Pancreas (tissue), 10 donors: ENCODE measurements around the gene DCAKD. TPM values are rescaled to one million over a fixed set of nuclear protein-coding genes. Genes with fewer than 3 reads are reported as not detected.

Experiments
- ATAC-seq, 4 donors: fragments of 200-7000 bp; cut with Tn5 transposase; one replicate each; pipeline versions ENCODE4 v1.8.0 to v1.9.1; 2020; ENCODE audit warnings: mild to moderate bottlenecking in 4 of 4, moderate library complexity in 4 of 4
- DNase-seq, 6 donors: peaks; one replicate each; pipeline ENCODE4 v3.0.0-alpha.2; 2020
- FAIRE-seq: peaks from 2 replicates; lab custom pipeline; 2012; peaks lifted over from hg19 to GRCh38; lab: Jason Lieb, UNC
- H3K27ac ChIP-seq, 4 donors: fragments of 200-600 bp; sonication (generic); 1 replicate in 3 of 4; 2 replicates in 1 of 4; pipeline versions ENCODE4 v1.5.0 to v1.8.0; 2020
- H3K27me3 ChIP-seq, 4 donors: fragments of 200-600 bp; one replicate each; pipeline ENCODE4 v1.8.0; 2021
- H3K36me3 ChIP-seq, 3 donors: fragments of 200-600 bp; sonication (generic) in 1 of 3; one replicate each; pipeline versions ENCODE4 v1.5.0 to v1.8.0; 2020 to 2021
- H3K4me1 ChIP-seq, 3 donors: fragments of 200-600 bp; one replicate each; pipeline ENCODE4 v1.8.0; 2021
- H3K4me3 ChIP-seq, 4 donors: fragments of 200-600 bp; sonication (generic) in 2 of 4; one replicate each; pipeline versions ENCODE4 v1.5.0 to v1.8.0; 2020 to 2021
- H3K9me3 ChIP-seq, 4 donors: fragments of 200-600 bp; one replicate each; pipeline ENCODE4 v1.8.0; 2021
- CTCF ChIP-seq, 4 donors: fragments of 200-600 bp; sonication (generic) in 3 of 4; IDR thresholded peaks; one replicate each; pipeline versions ENCODE4 v1.5.0 to v1.8.0; 2021; ENCODE audit warnings: antibody characterized with exemption in 4 of 4
- WGBS, 2 donors: extraction: QIAGEN DNeasy Blood & Tissue Kit; methylation state at CpG; one replicate each; pipeline ENCODE4 v1.1.7; 2013; 5-methylcytosine and 5-hydroxymethylcytosine counted together
- intact Hi-C, 3 donors: fragments of 100-400 bp; cut with DNase I; formaldehyde crosslinking; loops; one replicate each; pipeline versions ENCODE4 v1.11.1 to v1.14.2; 2022
- polyA plus RNA-seq, 2 donors: library from polyadenylated mRNA; stranded (reverse); fragments of 200-250 nt; gene quantifications; one replicate each; pipeline ENCODE4 v1.2.3, GENCODE V29; 2013
- total RNA-seq, 6 donors: library from RNA; stranded (reverse); fragmentation: NEBNext Ultra II Directional in 4 of 6; extraction: Animal tissue kit (Norgen Biotek cat#: 25700) in 4 of 6; gene quantifications; one replicate each; pipeline versions ENCODE4 v1.2.1 to v1.2.4, GENCODE V29; 2021 to 2023
- donor health status: healthy with polysubstance abuse.
- donor health status: DM: no; HTN: no; CAD: no; lungs with moderate emphysema.
- donor health status: DM: no; HTN: no; CAD: no.
- donor health status: control.
- donor health status: control.
- donor health status: Bipolar disorder and iron deficiency.
- donor health status: DM: yes; HTN: yes; CAD: no.
- donor health status: DM: no; HTN: no; CAD: no.
- donor health status: DM: no; HTN: no; CAD: no.
- donor health status: DM: yes; HTN: yes; CAD: no.

The DCAKD gene
- total and polyA plus RNA-seq, 8 donors: 9.3 to 19.2 (median 12.1) TPM

- no peak for TF ChIP-seq CTCF (IDR thresholded peaks at IDR 0.05)
- intact Hi-C loops: no loop called here
- FAIRE-seq (no peak), DNase-seq (no peak), ATAC-seq (no peak)
- no peaks in the 10 kb centered on the region for H3K27me3 ChIP-seq
- no peaks in the 10 kb centered on the region for H3K4me1 ChIP-seq
- H3K9me3 ChIP-seq: no peaks in the 10 kb centered on the region
- no peak overlapping the region for H3K27ac ChIP-seq
- peaks cover 0 to 8% (median 0%) of the 10 kb centered on the region in 3 donors for H3K36me3 ChIP-seq
- WGBS, 2 donors: 89 to 91% methylated on average over 9 of the region's 9 CpGs
- H3K4me3 ChIP-seq: no peak overlapping the region
Measured at GRCh38 chr17:45032174-45032541, 19.3 kb downstream of the DCAKD start.

GRCh38 chr17:45031231-45032173 is 19.9 kb downstream of the DCAKD start:
- TF ChIP-seq CTCF (IDR thresholded peaks at IDR 0.05): no peak
- WGBS, 2 donors: 78 to 79% methylated on average over 14 of the region's 14 CpGs
- H3K27ac ChIP-seq: no peak overlapping the region
- ATAC-seq (peak in 1 of 4 donors; percentile 36), FAIRE-seq (no peak), DNase-seq (no peak)
- no peak overlapping the region for H3K4me3 ChIP-seq
- intact Hi-C loops: no loop called here
- peaks cover 0 to 8% (median 0%) of the 10 kb centered on the region in 3 donors for H3K36me3 ChIP-seq
- no peaks in the 10 kb centered on the region for H3K27me3 ChIP-seq
- H3K4me1 ChIP-seq: no peaks in the 10 kb centered on the region
- no peaks in the 10 kb centered on the region for H3K9me3 ChIP-seq

- DNase-seq: no peak
- 85 to 91% methylated on average over 6 of the region's 6 CpGs for WGBS, 2 donors
- intact Hi-C loops: no loop called here
- no peak overlapping the region for H3K4me3 ChIP-seq
- H3K27me3 ChIP-seq: no peaks in the 10 kb centered on the region
- TF ChIP-seq CTCF (IDR thresholded peaks at IDR 0.05): no peak
- H3K36me3 ChIP-seq: peaks cover 0 to 8% (median 0%) of the 10 kb centered on the region in 3 donors
- H3K27ac ChIP-seq: no peak overlapping the region
- FAIRE-seq: no peak
- no peaks in the 10 kb centered on the region for H3K9me3 ChIP-seq
- H3K4me1 ChIP-seq: no peaks in the 10 kb centered on the region
- ATAC-seq: no peak
Measured at GRCh38 chr17:45030733-45031132, 20.7 kb downstream of the DCAKD start.

- intact Hi-C loops: loop anchor here in 1 of 3 donors (10.0 kb wide), 1 partner anchor 105 kb away; no protein-coding TSS in a partner anchor
- no peak for DNase-seq
- Histone ChIP-seq H3K27ac (no peak overlapping the region), H3K36me3 (peaks cover 0 to 8% (median 0%) of the 10 kb centered on the region in 3 donors), H3K9me3 (no peaks in the 10 kb centered on the region), H3K27me3 (no peaks in the 10 kb centered on the region), H3K4me1 (no peaks in the 10 kb centered on the region), H3K4me3 (no peak overlapping the region)
- TF ChIP-seq CTCF (IDR thresholded peaks at IDR 0.05): no peak
- no peak for FAIRE-seq
- ATAC-seq: no peak
- WGBS, 2 donors: 80 to 88% methylated on average over 17 of the region's 17 CpGs
Measured at GRCh38 chr17:45029758-45030423, 21.5 kb downstream of the DCAKD start.
